Measurements from ENCODE around the gene GLB1L2. TPM values are rescaled to one million over a fixed set of nuclear protein-coding genes. Genes with fewer than 3 reads are reported as not detected.
"Not testable (repeated sequence)": the region's sequence is repeated elsewhere in the genome, so short reads cannot be mapped to it uniquely, and the experiment has no call there.

The GLB1L2 gene
- total RNA-seq = 1.0 TPM

- H3K36me3 ChIP-seq (ENCODE audit: control insufficient read depth in 3 of 3, insufficient read depth in 3 of 3, low read length in 3 of 3) = no peaks in the 10 kb centered on the region
- peak within 1 kb of the TSS; percentile 56 to 72 (median 63) for H3K4me3 ChIP-seq (ENCODE audit: low read length in 3 of 3)
- peaks cover 0 to 13% (median 0%) of the 10 kb centered on the region in 3 donors for H3K27me3 ChIP-seq (ENCODE audit: control insufficient read depth in 3 of 3, insufficient read depth in 3 of 3, low read length in 3 of 3)
- peak within 1 kb of the TSS in 2 of 3 donors; percentile 19 to 50 for H3K9ac ChIP-seq (ENCODE audit: low read depth in 1 of 3, low read length in 3 of 3)
- H3K4me1 ChIP-seq (ENCODE audit: control insufficient read depth in 3 of 3, insufficient read depth in 3 of 3, low read length in 3 of 3) = peaks cover 4 to 19% (median 8%) of the 10 kb centered on the region in 3 donors
- H3K9me3 ChIP-seq (ENCODE audit: control insufficient read depth in 3 of 3, low read length in 3 of 3) = no peaks in the 10 kb centered on the region
- H3K27ac ChIP-seq (ENCODE audit: low read depth, low read length) = no peak within 1 kb of the TSS
Measured at GRCh38 chr11:134331354-134332188, at the start of gene GLB1L2. Gene GLB1L2, plus strand, starts transcription at chr11:134331988. Its CDS starts 74 bp downstream, at chr11:134332062.

DNA sequence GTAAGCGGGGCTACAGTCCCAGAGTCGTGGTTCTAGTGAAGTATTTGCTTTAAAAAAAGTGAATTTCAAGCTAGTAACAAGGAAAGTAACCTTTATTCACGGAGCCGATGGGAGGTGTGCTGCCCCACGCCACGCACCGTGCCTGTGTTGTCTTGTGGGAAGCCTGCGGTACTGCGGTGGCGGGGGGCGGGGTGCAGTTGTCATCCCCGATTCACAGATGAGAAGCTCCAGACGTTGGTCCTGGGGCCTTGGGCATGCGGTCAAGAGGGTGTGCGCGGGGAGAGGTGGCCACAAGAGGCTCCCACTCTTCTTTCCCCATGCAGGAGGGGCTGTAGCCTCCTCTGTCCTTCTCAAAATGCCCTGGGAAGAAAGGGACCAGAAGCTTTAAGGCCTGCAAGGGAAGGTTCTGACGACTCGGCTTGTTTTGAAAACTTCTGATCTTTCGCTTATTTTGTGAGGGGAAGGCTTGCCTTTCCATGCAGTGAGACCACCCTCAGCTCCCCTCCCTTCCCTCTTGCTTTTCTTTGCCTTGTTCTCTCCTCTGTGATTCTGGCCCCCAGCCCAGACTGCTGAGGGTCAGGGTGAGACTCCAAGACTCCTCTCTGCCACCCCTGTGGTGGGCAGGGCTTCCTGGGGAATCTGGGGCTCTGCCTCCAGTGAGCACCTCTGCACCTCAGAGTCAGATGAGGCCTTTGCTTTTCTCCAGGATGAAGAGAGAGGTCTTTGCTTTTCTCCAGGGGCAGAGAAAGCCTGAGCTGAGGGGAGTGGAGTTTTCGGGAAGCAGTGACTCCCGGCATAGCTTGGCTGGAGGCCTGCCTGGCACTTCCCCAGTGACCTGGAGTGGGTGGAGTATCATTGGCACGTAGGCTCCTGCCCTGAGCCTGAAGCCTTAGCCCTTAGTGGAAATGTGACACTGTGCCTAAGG lies 49.4 kb upstream of the GLB1L2 start:
- H3K27ac ChIP-seq (ENCODE audit: low read depth, low read length) = no peak overlapping the region
- H3K9me3 ChIP-seq (ENCODE audit: control insufficient read depth in 3 of 3, low read length in 3 of 3) = peaks cover 0 to 5% (median 0%) of the 10 kb centered on the region in 3 donors
- H3K4me1 ChIP-seq (ENCODE audit: control insufficient read depth in 3 of 3, insufficient read depth in 3 of 3, low read length in 3 of 3) = peaks cover 0 to 3% (median 1%) of the 10 kb centered on the region in 3 donors
- no peaks in the 10 kb centered on the region for H3K36me3 ChIP-seq (ENCODE audit: control insufficient read depth in 3 of 3, insufficient read depth in 3 of 3, low read length in 3 of 3)
- no peak overlapping the region for H3K9ac ChIP-seq (ENCODE audit: low read depth in 1 of 3, low read length in 3 of 3)
- H3K4me3 ChIP-seq (ENCODE audit: low read length in 3 of 3) = no peak overlapping the region
- peaks cover 13 to 19% (median 15%) of the 10 kb centered on the region in 3 donors for H3K27me3 ChIP-seq (ENCODE audit: control insufficient read depth in 3 of 3, insufficient read depth in 3 of 3, low read length in 3 of 3)

- Histone ChIP-seq H3K36me3 (ENCODE audit: control insufficient read depth in 3 of 3, insufficient read depth in 3 of 3, low read length in 3 of 3) (no peaks in the 10 kb centered on the region), H3K4me1 (ENCODE audit: control insufficient read depth in 3 of 3, insufficient read depth in 3 of 3, low read length in 3 of 3) (peaks cover 0 to 3% (median 0%) of the 10 kb centered on the region in 3 donors), H3K4me3 (ENCODE audit: low read length in 3 of 3) (no peak overlapping the region), H3K9ac (ENCODE audit: low read depth in 1 of 3, low read length in 3 of 3) (no peak overlapping the region), H3K27me3 (ENCODE audit: control insufficient read depth in 3 of 3, insufficient read depth in 3 of 3, low read length in 3 of 3) (peaks cover 6 to 7% (median 6%) of the 10 kb centered on the region in 3 donors), H3K27ac (ENCODE audit: low read depth, low read length) (no peak overlapping the region), H3K9me3 (ENCODE audit: control insufficient read depth in 3 of 3, low read length in 3 of 3) (peaks cover 0 to 1% (median 0%) of the 10 kb centered on the region in 3 donors)
Measured at GRCh38 chr11:134283461-134284230, 48.1 kb upstream of the GLB1L2 start.

DNA sequence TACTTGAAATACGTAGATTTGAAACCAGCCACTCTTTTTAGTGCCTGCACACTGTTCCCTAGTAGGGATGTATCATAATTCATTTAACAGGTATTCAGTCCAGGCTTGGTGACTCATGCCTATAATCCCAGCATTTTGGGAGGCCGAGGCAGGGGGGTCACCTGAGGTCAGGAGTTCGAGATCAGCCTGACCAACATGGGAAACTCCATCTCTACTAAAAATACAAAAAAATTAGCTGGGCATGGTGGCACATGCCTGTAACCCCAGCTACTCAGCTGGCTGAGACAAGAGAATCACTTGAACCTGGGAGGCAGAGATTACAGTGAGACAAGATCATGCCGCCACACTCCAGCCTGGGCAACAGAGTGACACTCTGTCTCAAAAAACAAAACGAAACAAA lies 47.4 kb upstream of the GLB1L2 start:
- not testable (repeated sequence) for H3K4me1 ChIP-seq (ENCODE audit: control insufficient read depth in 3 of 3, insufficient read depth in 3 of 3, low read length in 3 of 3); H3K36me3 ChIP-seq (ENCODE audit: control insufficient read depth in 3 of 3, insufficient read depth in 3 of 3, low read length in 3 of 3); H3K9me3 ChIP-seq (ENCODE audit: control insufficient read depth in 3 of 3, low read length in 3 of 3); H3K4me3 ChIP-seq (ENCODE audit: low read length in 3 of 3); H3K9ac ChIP-seq (ENCODE audit: low read depth in 1 of 3, low read length in 3 of 3); H3K27me3 ChIP-seq (ENCODE audit: control insufficient read depth in 3 of 3, insufficient read depth in 3 of 3, low read length in 3 of 3); H3K27ac ChIP-seq (ENCODE audit: low read depth, low read length)

GRCh38 chr11:134287561-134287960 lies 44.2 kb upstream of the GLB1L2 start:
- no peak overlapping the region for H3K9ac ChIP-seq (ENCODE audit: low read depth in 1 of 3, low read length in 3 of 3)
- peaks cover 0 to 2% (median 0%) of the 10 kb centered on the region in 3 donors for H3K4me1 ChIP-seq (ENCODE audit: control insufficient read depth in 3 of 3, insufficient read depth in 3 of 3, low read length in 3 of 3)
- H3K27ac ChIP-seq (ENCODE audit: low read depth, low read length) = no peak overlapping the region

GRCh38 chr11:134288486-134288885 lies 43.3 kb upstream of the GLB1L2 start:
- Histone ChIP-seq H3K9me3 (ENCODE audit: control insufficient read depth in 3 of 3, low read length in 3 of 3) (no peaks in the 10 kb centered on the region), H3K4me1 (ENCODE audit: control insufficient read depth in 3 of 3, insufficient read depth in 3 of 3, low read length in 3 of 3) (no peaks in the 10 kb centered on the region), H3K4me3 (ENCODE audit: low read length in 3 of 3) (no peak overlapping the region), H3K27me3 (ENCODE audit: control insufficient read depth in 3 of 3, insufficient read depth in 3 of 3, low read length in 3 of 3) (peaks cover 0 to 3% (median 3%) of the 10 kb centered on the region in 3 donors), H3K27ac (ENCODE audit: low read depth, low read length) (no peak overlapping the region), H3K36me3 (ENCODE audit: control insufficient read depth in 3 of 3, insufficient read depth in 3 of 3, low read length in 3 of 3) (no peaks in the 10 kb centered on the region), H3K9ac (ENCODE audit: low read depth in 1 of 3, low read length in 3 of 3) (no peak overlapping the region)

More at GRCh38 chr11:134287561-134287960, 44.2 kb upstream of the GLB1L2 start:
- H3K36me3 ChIP-seq (ENCODE audit: control insufficient read depth in 3 of 3, insufficient read depth in 3 of 3, low read length in 3 of 3) = no peaks in the 10 kb centered on the region
- H3K4me3 ChIP-seq (ENCODE audit: low read length in 3 of 3) = no peak overlapping the region
- H3K27me3 ChIP-seq (ENCODE audit: control insufficient read depth in 3 of 3, insufficient read depth in 3 of 3, low read length in 3 of 3) = peaks cover 2 to 5% (median 3%) of the 10 kb centered on the region in 3 donors
- no peaks in the 10 kb centered on the region for H3K9me3 ChIP-seq (ENCODE audit: control insufficient read depth in 3 of 3, low read length in 3 of 3)

- no peak overlapping the region for H3K27ac ChIP-seq (ENCODE audit: low read depth, low read length)
- H3K27me3 ChIP-seq (ENCODE audit: control insufficient read depth in 3 of 3, insufficient read depth in 3 of 3, low read length in 3 of 3) = peaks cover 0 to 3% (median 3%) of the 10 kb centered on the region in 3 donors
- H3K4me1 ChIP-seq (ENCODE audit: control insufficient read depth in 3 of 3, insufficient read depth in 3 of 3, low read length in 3 of 3) = no peaks in the 10 kb centered on the region
- no peak overlapping the region for H3K9ac ChIP-seq (ENCODE audit: low read depth in 1 of 3, low read length in 3 of 3)
- no peak overlapping the region for H3K4me3 ChIP-seq (ENCODE audit: low read length in 3 of 3)
- H3K36me3 ChIP-seq (ENCODE audit: control insufficient read depth in 3 of 3, insufficient read depth in 3 of 3, low read length in 3 of 3) = no peaks in the 10 kb centered on the region
- H3K9me3 ChIP-seq (ENCODE audit: control insufficient read depth in 3 of 3, low read length in 3 of 3) = no peaks in the 10 kb centered on the region
Measured at GRCh38 chr11:134289167-134289566, 42.6 kb upstream of the GLB1L2 start.

- H3K9ac ChIP-seq (ENCODE audit: low read depth in 1 of 3, low read length in 3 of 3) = no peak overlapping the region
- no peak overlapping the region for H3K4me3 ChIP-seq (ENCODE audit: low read length in 3 of 3)
- H3K9me3 ChIP-seq (ENCODE audit: control insufficient read depth in 3 of 3, low read length in 3 of 3) = no peaks in the 10 kb centered on the region
- no peaks in the 10 kb centered on the region for H3K36me3 ChIP-seq (ENCODE audit: control insufficient read depth in 3 of 3, insufficient read depth in 3 of 3, low read length in 3 of 3)
- no peak overlapping the region for H3K27ac ChIP-seq (ENCODE audit: low read depth, low read length)
- H3K27me3 ChIP-seq (ENCODE audit: control insufficient read depth in 3 of 3, insufficient read depth in 3 of 3, low read length in 3 of 3) = peaks cover 0 to 3% (median 3%) of the 10 kb centered on the region in 3 donors
- no peaks in the 10 kb centered on the region for H3K4me1 ChIP-seq (ENCODE audit: control insufficient read depth in 3 of 3, insufficient read depth in 3 of 3, low read length in 3 of 3)
Measured at GRCh38 chr11:134289789-134290188, 42.0 kb upstream of the GLB1L2 start.

GRCh38 chr11:134290646-134291045 lies 41.1 kb upstream of the GLB1L2 start:
- Histone ChIP-seq H3K4me1 (ENCODE audit: control insufficient read depth in 3 of 3, insufficient read depth in 3 of 3, low read length in 3 of 3) (no peaks in the 10 kb centered on the region), H3K9ac (ENCODE audit: low read depth in 1 of 3, low read length in 3 of 3) (no peak overlapping the region), H3K9me3 (ENCODE audit: control insufficient read depth in 3 of 3, low read length in 3 of 3) (no peaks in the 10 kb centered on the region), H3K27ac (ENCODE audit: low read depth, low read length) (no peak overlapping the region), H3K4me3 (ENCODE audit: low read length in 3 of 3) (no peak overlapping the region), H3K27me3 (ENCODE audit: control insufficient read depth in 3 of 3, insufficient read depth in 3 of 3, low read length in 3 of 3) (peaks cover 0 to 3% (median 3%) of the 10 kb centered on the region in 3 donors), H3K36me3 (ENCODE audit: control insufficient read depth in 3 of 3, insufficient read depth in 3 of 3, low read length in 3 of 3) (no peaks in the 10 kb centered on the region)

Measured in skeletal muscle tissue (tissue), 4 donors.